ENCODE data around the gene FAM83B. TPM values are rescaled to one million over a fixed set of nuclear protein-coding genes. Genes with fewer than 3 reads are reported as not detected.
"Not testable (repeated sequence)": the region's sequence is repeated elsewhere in the genome, so short reads cannot be mapped to it uniquely, and the experiment has no call there.

The FAM83B gene
- 10 to 100 TPM; 15.7 to 40.2 (median 33.7) TPM for total RNA-seq

GRCh38 chr6:54846243-54846856 is at the start of gene FAM83B:
FAM83B (plus strand) TSS chr6:54846771; CDS start chr6:54870247, 23,476 bp downstream.
- Histone ChIP-seq H3K27me3 (no peaks in the 10 kb centered on the region), H3K36me3 (no peaks in the 10 kb centered on the region), H3K27ac (peak within 1 kb of the TSS in 3 of 4 donors; percentile 80 to 91 (median 86)), H3K9me3 (no peaks in the 10 kb centered on the region), H3K4me1 (peaks cover 0 to 6% (median 0%) of the 10 kb centered on the region in 4 donors), H3K4me3 (peak within 1 kb of the TSS in 3 of 4 donors; percentile 44 to 76 (median 67))
- peak; percentile 88 to 89 for TF ChIP-seq POLR2A (IDR thresholded peaks at IDR 0.05)
- peak in 1 of 6 experiments; percentile 8 for TF ChIP-seq CTCF (IDR thresholded peaks at IDR 0.05)
- DNase-seq: peak in 2 of 3 donors; percentile 87 to 92

- not testable (repeated sequence) for H3K27me3 ChIP-seq, H3K9me3 ChIP-seq, H3K4me1 ChIP-seq, DNase-seq, H3K4me3 ChIP-seq, H3K36me3 ChIP-seq, H3K27ac ChIP-seq
Observed at GRCh38 chr6:54796918-54797317, 49.7 kb upstream of the FAM83B start.

GRCh38 chr6:54800050-54800600 is 46.4 kb upstream of the FAM83B start:
- no peaks in the 10 kb centered on the region for H3K27me3 ChIP-seq
- DNase-seq: peak in 1 of 3 donors; percentile 50
- TF ChIP-seq CTCF (IDR thresholded peaks at IDR 0.05): no peak
- no peak for TF ChIP-seq POLR2A (IDR thresholded peaks at IDR 0.05)
- no peaks in the 10 kb centered on the region for H3K36me3 ChIP-seq
- no peak overlapping the region for H3K4me3 ChIP-seq
- no peak overlapping the region for H3K27ac ChIP-seq
- H3K9me3 ChIP-seq: peaks cover 0 to 6% (median 0%) of the 10 kb centered on the region in 4 donors
- H3K4me1 ChIP-seq: no peaks in the 10 kb centered on the region

- H3K27ac ChIP-seq: no peak overlapping the region
- TF ChIP-seq POLR2A (IDR thresholded peaks at IDR 0.05): no peak
- no peak for TF ChIP-seq CTCF (IDR thresholded peaks at IDR 0.05)
- H3K36me3 ChIP-seq: no peaks in the 10 kb centered on the region
- H3K4me3 ChIP-seq: no peak overlapping the region
- peaks cover 0 to 6% (median 0%) of the 10 kb centered on the region in 4 donors for H3K9me3 ChIP-seq
- no peaks in the 10 kb centered on the region for H3K4me1 ChIP-seq
- DNase-seq: no peak
- H3K27me3 ChIP-seq: no peaks in the 10 kb centered on the region
Observed at GRCh38 chr6:54801244-54801643, 45.3 kb upstream of the FAM83B start.

- Histone ChIP-seq H3K27me3 (no peaks in the 10 kb centered on the region), H3K36me3 (no peaks in the 10 kb centered on the region), H3K27ac (no peak overlapping the region), H3K4me3 (no peak overlapping the region), H3K9me3 (peaks cover 0 to 6% (median 0%) of the 10 kb centered on the region in 4 donors), H3K4me1 (no peaks in the 10 kb centered on the region)
- DNase-seq: no peak
- no peak for TF ChIP-seq POLR2A (IDR thresholded peaks at IDR 0.05)
- TF ChIP-seq CTCF (IDR thresholded peaks at IDR 0.05): no peak
Observed at GRCh38 chr6:54801669-54802068, 44.9 kb upstream of the FAM83B start.

- DNase-seq: no peak
- no peaks in the 10 kb centered on the region for H3K9me3 ChIP-seq
- no peak overlapping the region for H3K27ac ChIP-seq
- TF ChIP-seq POLR2A (IDR thresholded peaks at IDR 0.05) (no peak), CTCF (IDR thresholded peaks at IDR 0.05) (no peak)
- H3K4me3 ChIP-seq: no peak overlapping the region
- no peaks in the 10 kb centered on the region for H3K36me3 ChIP-seq
- H3K27me3 ChIP-seq: no peaks in the 10 kb centered on the region
- no peaks in the 10 kb centered on the region for H3K4me1 ChIP-seq
Observed at GRCh38 chr6:54802775-54803634, 43.6 kb upstream of the FAM83B start.
